Endothelial cell of umbilical vein (primary cell): Measurements from ENCODE around the gene HSPA12A.

Experiments used
- EZH2 ChIP-seq: IDR thresholded peaks from 2 replicates; pipeline ENCODE4 v1.6.1; 2012; ENCODE audit warnings: borderline replicate concordance, low read depth, mild to moderate bottlenecking, moderate library complexity, low read length, inconsistent platforms; ENCODE audit not compliant: severe bottlenecking
- POLR2A ChIP-seq: IDR thresholded peaks from 2 replicates; pipeline ENCODE4 v1.6.1; 2012; ENCODE audit warnings: low read depth, mild to moderate bottlenecking, control low read depth, low read length
- POLR2AphosphoS5 ChIP-seq: IDR thresholded peaks from 2 replicates; pipeline ENCODE4 v1.6.1; 2012; ENCODE audit warnings: low read depth, mild to moderate bottlenecking, control low read depth, low read length, moderate library complexity; ENCODE audit not compliant: insufficient read depth
- TF ChIP-seq, protein P1 (sequence below), 2 donors: IDR thresholded peaks; 1 replicate in 1 of 2; 2 replicates in 1 of 2; pipeline ENCODE4 v1.5.1; 2011; ENCODE audit warnings: low read length in 2 of 2, mild to moderate bottlenecking in 2 of 2, moderate library complexity in 2 of 2, control low read depth in 1 of 2, inconsistent platforms in 1 of 2, low read depth in 1 of 2; ENCODE audit not compliant: insufficient read depth in 1 of 2; ENCODE audit errors: extremely low read depth in 1 of 2

DNA sequence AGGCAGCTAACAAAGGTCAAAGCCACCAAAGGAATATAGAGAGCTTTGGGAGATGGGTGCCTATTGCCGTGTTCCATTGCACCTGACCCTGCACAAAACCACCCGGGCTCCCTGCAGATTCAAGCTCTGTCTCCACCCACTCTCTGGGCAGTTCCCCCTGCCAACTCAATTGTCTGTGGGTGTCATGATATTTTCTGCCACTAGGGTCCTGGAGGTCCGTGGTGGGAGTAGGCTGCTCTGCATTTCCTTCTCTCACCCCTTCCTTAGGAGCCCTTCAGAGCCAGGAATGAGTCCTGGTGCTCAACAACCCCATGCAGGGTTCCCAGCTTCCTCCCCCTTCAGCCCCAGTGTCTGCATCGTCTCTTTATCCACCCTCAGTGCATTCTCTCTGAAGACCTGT lies 87.5 kb downstream of the HSPA12A start:
- TF ChIP-seq POLR2A, result no peak
- TF ChIP-seq, protein P1, sequence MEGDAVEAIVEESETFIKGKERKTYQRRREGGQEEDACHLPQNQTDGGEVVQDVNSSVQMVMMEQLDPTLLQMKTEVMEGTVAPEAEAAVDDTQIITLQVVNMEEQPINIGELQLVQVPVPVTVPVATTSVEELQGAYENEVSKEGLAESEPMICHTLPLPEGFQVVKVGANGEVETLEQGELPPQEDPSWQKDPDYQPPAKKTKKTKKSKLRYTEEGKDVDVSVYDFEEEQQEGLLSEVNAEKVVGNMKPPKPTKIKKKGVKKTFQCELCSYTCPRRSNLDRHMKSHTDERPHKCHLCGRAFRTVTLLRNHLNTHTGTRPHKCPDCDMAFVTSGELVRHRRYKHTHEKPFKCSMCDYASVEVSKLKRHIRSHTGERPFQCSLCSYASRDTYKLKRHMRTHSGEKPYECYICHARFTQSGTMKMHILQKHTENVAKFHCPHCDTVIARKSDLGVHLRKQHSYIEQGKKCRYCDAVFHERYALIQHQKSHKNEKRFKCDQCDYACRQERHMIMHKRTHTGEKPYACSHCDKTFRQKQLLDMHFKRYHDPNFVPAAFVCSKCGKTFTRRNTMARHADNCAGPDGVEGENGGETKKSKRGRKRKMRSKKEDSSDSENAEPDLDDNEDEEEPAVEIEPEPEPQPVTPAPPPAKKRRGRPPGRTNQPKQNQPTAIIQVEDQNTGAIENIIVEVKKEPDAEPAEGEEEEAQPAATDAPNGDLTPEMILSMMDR (IDR thresholded peaks at IDR 0.05; ENCODE audit: extremely low read depth in 1 of 2, insufficient read depth in 1 of 2, low read depth in 1 of 2, low read length in 2 of 2), result no peak
- TF ChIP-seq POLR2AphosphoS5, result no peak
- no peak for TF ChIP-seq EZH2
